HEK293T (cell line): ENCODE results near the gene CALML3.

Experiments
- CTCF ChIA-PET: fragments of 350-600 bp; formaldehyde crosslinking; extraction: SDS; loops from one replicate; lab custom pipeline; 2021; ENCODE audit warnings: antibody characterized with exemption, inconsistent platforms; lab: Yijun Ruan, JAX
- POLR2A ChIA-PET: fragments of 350-600 bp; formaldehyde crosslinking; extraction: SDS; loops from one replicate; lab custom pipeline; 2020; ENCODE audit warnings: antibody characterized with exemption, inconsistent platforms; lab: Yijun Ruan, JAX
- DNase-seq: peaks from one replicate; pipeline ENCODE4 v3.0.0; 2012; ENCODE audit warnings: mixed read lengths; ENCODE audit errors: extremely low spot score
- ARNT ChIP-seq: fragments of 450-650 bp; IDR thresholded peaks from 2 replicates; pipeline ENCODE4 v1.6.1; 2017; ENCODE audit warnings: mild to moderate bottlenecking
- BHLHE40 ChIP-seq: fragments of 450-650 bp; IDR thresholded peaks from 2 replicates; pipeline ENCODE4 v1.6.1; 2016; ENCODE audit warnings: mild to moderate bottlenecking, moderate library complexity, borderline replicate concordance
- CTBP1 ChIP-seq: fragments of 450-650 bp; IDR thresholded peaks from 2 replicates; pipeline ENCODE4 v1.6.1; 2016; ENCODE audit warnings: borderline replicate concordance
- ELF4 ChIP-seq: fragments of 450-650 bp; IDR thresholded peaks from 2 replicates; pipeline ENCODE4 v1.6.1; 2017; ENCODE audit warnings: antibody characterized with exemption
- FOXA1 ChIP-seq: fragments of 450-650 bp; IDR thresholded peaks from 2 replicates; pipeline ENCODE4 v1.6.1; 2016; ENCODE audit warnings: mild to moderate bottlenecking
- FOXK2 ChIP-seq: fragments of 450-650 bp; IDR thresholded peaks from 2 replicates; pipeline ENCODE4 v1.6.1; 2016; ENCODE audit warnings: mild to moderate bottlenecking
- FOXM1 ChIP-seq: fragments of 450-650 bp; IDR thresholded peaks from 2 replicates; pipeline ENCODE4 v1.6.1; 2017; ENCODE audit warnings: mild to moderate bottlenecking, borderline replicate concordance
- HDGF ChIP-seq: fragments of 450-650 bp; IDR thresholded peaks from 2 replicates; pipeline ENCODE4 v1.6.1; 2017; ENCODE audit warnings: antibody characterized with exemption, borderline replicate concordance
- L3MBTL2 ChIP-seq: fragments of 450-650 bp; conservative IDR thresholded peaks from 2 replicates; pipeline ENCODE4 v1.6.1; 2016; ENCODE audit warnings: mild to moderate bottlenecking
- LEF1 ChIP-seq: fragments of 450-650 bp; IDR thresholded peaks from 2 replicates; pipeline ENCODE4 v1.6.1; 2017; ENCODE audit warnings: mild to moderate bottlenecking, borderline replicate concordance
- NFRKB ChIP-seq: fragments of 450-650 bp; IDR thresholded peaks from 2 replicates; pipeline ENCODE4 v1.6.1; 2016; ENCODE audit warnings: mild to moderate bottlenecking, moderate library complexity
- PKNOX1 ChIP-seq: fragments of 450-650 bp; IDR thresholded peaks from 2 replicates; pipeline ENCODE4 v1.6.1; 2016
- SP1 ChIP-seq: fragments of 450-650 bp; IDR thresholded peaks from 2 replicates; pipeline ENCODE4 v1.6.1; 2017
- SUZ12 ChIP-seq: fragments of 450-650 bp; IDR thresholded peaks from 2 replicates; pipeline ENCODE4 v1.6.1; 2016; ENCODE audit warnings: mild to moderate bottlenecking
- TARDBP ChIP-seq: fragments of 450-650 bp; IDR thresholded peaks from 2 replicates; pipeline ENCODE4 v1.6.1; 2016
- ZNF384 ChIP-seq: fragments of 450-650 bp; IDR thresholded peaks from 2 replicates; pipeline ENCODE4 v1.6.1; 2016

CALML3 gene

GRCh38 chr10:5561704-5562645 is 37.2 kb downstream of the CALML3 start:
- DNase-seq = no peak
- ChIA-PET POLR2A (interaction anchor here (0.8 kb wide), 1 partner anchor 13 kb away, joined by 3 read pairs; no protein-coding TSS in a partner anchor), CTCF (no interaction called here)
- TF ChIP-seq L3MBTL2 = no peak
- TF ChIP-seq ARNT = no peak
- TF ChIP-seq CTBP1 = no peak
- no peak for TF ChIP-seq ELF4
- TF ChIP-seq SUZ12 = no peak
- TF ChIP-seq TARDBP = no peak
- no peak for TF ChIP-seq LEF1

- POLR2A ChIA-PET = interaction anchor here (1.1 kb wide), 1 partner anchor 15 kb away, joined by 4 read pairs; no protein-coding TSS in a partner anchor
These were observed 38.7 kb downstream of the CALML3 start for GRCh38 chr10:5563321-5563961.

GRCh38 chr10:5563991-5564536 is 39.3 kb downstream of the CALML3 start:
- CTCF ChIA-PET = no interaction called here
- POLR2A ChIA-PET = interaction anchor here (1.1 kb wide), 1 partner anchor 15 kb away, joined by 4 read pairs; no protein-coding TSS in a partner anchor

More at GRCh38 chr10:5563321-5563961, 38.7 kb downstream of the CALML3 start:
- CTCF ChIA-PET = no interaction called here
- no peak for DNase-seq
- TF ChIP-seq CTBP1 (no peak), PKNOX1 (no peak), BHLHE40 (no peak), TARDBP (no peak), SUZ12 (no peak), L3MBTL2 (no peak), LEF1 (no peak), FOXA1 (no peak), SP1 (no peak), FOXM1 (no peak), HDGF (no peak), ELF4 (no peak), ARNT (no peak), NFRKB (no peak), FOXK2 (no peak)

GRCh38 chr10:5564537-5565204 is 39.9 kb downstream of the CALML3 start:
- no peak for DNase-seq
- POLR2A ChIA-PET = interaction anchor here (1.2 kb wide), 1 partner anchor 16 kb away, joined by 5 read pairs; no protein-coding TSS in a partner anchor
- TF ChIP-seq PKNOX1 (no peak), FOXK2 (no peak), ZNF384 (no peak), FOXA1 (no peak), LEF1 (no peak), BHLHE40 (no peak), TARDBP (no peak), SUZ12 (no peak), NFRKB (no peak), HDGF (no peak)
- CTCF ChIA-PET = no interaction called here

More at GRCh38 chr10:5563991-5564536, 39.3 kb downstream of the CALML3 start:
- no peak for DNase-seq
- TF ChIP-seq HDGF (no peak), LEF1 (no peak), ZNF384 (no peak), FOXM1 (no peak), TARDBP (no peak), FOXK2 (no peak)

- no peak for DNase-seq
- TF ChIP-seq ZNF384 (no peak), HDGF (no peak), NFRKB (no peak), SP1 (no peak), LEF1 (no peak), TARDBP (no peak), FOXM1 (no peak), SUZ12 (no peak)
- ChIA-PET POLR2A (interaction anchor here (1.2 kb wide), 1 partner anchor 17 kb away, joined by 5 read pairs; no protein-coding TSS in a partner anchor), CTCF (no interaction called here)
These were observed 40.4 kb downstream of the CALML3 start for GRCh38 chr10:5565205-5565545.
